Parathyroid adenoma (tissue), 2 donors: ENCODE data around the gene NOP14.

ENCODE experiments used
- H2AFZ ChIP-seq: fragments of 300-600 bp; sonication (generic); one replicate; pipeline ENCODE4 v1.7.0; 2017; ENCODE audit warnings: antibody characterized with exemption, mild to moderate bottlenecking
- H3K27ac ChIP-seq: fragments of 300-600 bp; sonication (generic); one replicate; pipeline ENCODE4 v1.7.0; 2017
- H3K27me3 ChIP-seq: fragments of 300-600 bp; sonication (generic); one replicate; pipeline ENCODE4 v1.7.0; 2017; ENCODE audit warnings: low read length; ENCODE audit not compliant: control insufficient read depth, insufficient read depth
- H3K36me3 ChIP-seq: fragments of 300-600 bp; sonication (generic); one replicate; pipeline ENCODE4 v1.7.0; 2017; ENCODE audit warnings: low read length; ENCODE audit not compliant: control insufficient read depth, insufficient read depth
- H3K4me1 ChIP-seq: fragments of 300-600 bp; sonication (generic); one replicate; pipeline ENCODE4 v1.7.0; 2017; ENCODE audit warnings: control low read depth
- H3K4me2 ChIP-seq: fragments of 300-600 bp; sonication (generic); one replicate; pipeline ENCODE4 v1.7.0; 2017; ENCODE audit warnings: low read length
- H3K4me3 ChIP-seq: fragments of 300-600 bp; sonication (generic); one replicate; pipeline ENCODE4 v1.7.0; 2017; ENCODE audit warnings: low read depth, low read length
- H3K79me2 ChIP-seq: fragments of 300-600 bp; sonication (generic); one replicate; pipeline ENCODE4 v1.7.0; 2017; ENCODE audit warnings: control low read depth
- H3K9ac ChIP-seq: fragments of 300-600 bp; sonication (generic); one replicate; pipeline ENCODE4 v1.7.0; 2017; ENCODE audit warnings: mild to moderate bottlenecking
- H3K9me3 ChIP-seq: fragments of 300-600 bp; sonication (generic); one replicate; pipeline ENCODE4 v1.7.0; 2017; ENCODE audit warnings: low read length; ENCODE audit not compliant: control insufficient read depth
- CTCF ChIP-seq: fragments of 300-600 bp; sonication (generic); IDR thresholded peaks from one replicate; pipeline ENCODE4 v1.7.0; 2017; ENCODE audit warnings: antibody characterized with exemption, mild to moderate bottlenecking
- donor health status: primary hyperparathyroidism.

NOP14 gene

GRCh38 chr4:3009422-3009821, 46.2 kb upstream of the NOP14 start:
- Histone ChIP-seq H3K4me2 (no peak overlapping the region), H3K79me2 (no peaks in the 10 kb centered on the region), H3K27me3 (no peaks in the 10 kb centered on the region), H3K9me3 (no peaks in the 10 kb centered on the region), H3K9ac (no peak overlapping the region), H2AFZ (no peak overlapping the region), H3K4me1 (no peaks in the 10 kb centered on the region), H3K36me3 (no peaks in the 10 kb centered on the region), H3K27ac (no peak overlapping the region), H3K4me3 (no peak overlapping the region)
- no peak for TF ChIP-seq CTCF

GRCh38 chr4:3007724-3008123, 44.5 kb upstream of the NOP14 start:
- Histone ChIP-seq H2AFZ (no peak overlapping the region), H3K4me2 (no peak overlapping the region), H3K4me3 (no peak overlapping the region)

GRCh38 chr4:2996415-2996814, 33.2 kb upstream of the NOP14 start:
- Histone ChIP-seq H3K9me3 (no peaks in the 10 kb centered on the region), H3K79me2 (no peaks in the 10 kb centered on the region), H3K36me3 (no peaks in the 10 kb centered on the region), H2AFZ (no peak overlapping the region), H3K4me1 (no peaks in the 10 kb centered on the region), H3K27me3 (no peaks in the 10 kb centered on the region), H3K4me3 (no peak overlapping the region), H3K9ac (no peak overlapping the region), H3K4me2 (no peak overlapping the region), H3K27ac (no peak overlapping the region)
- TF ChIP-seq CTCF: no peak

More at GRCh38 chr4:3007724-3008123, 44.5 kb upstream of the NOP14 start:
- H3K4me1 ChIP-seq: no peaks in the 10 kb centered on the region
- H3K9me3 ChIP-seq: no peaks in the 10 kb centered on the region
- H3K27ac ChIP-seq: no peak overlapping the region
- H3K36me3 ChIP-seq: no peaks in the 10 kb centered on the region
- no peak overlapping the region for H3K9ac ChIP-seq
- no peak for TF ChIP-seq CTCF
- H3K79me2 ChIP-seq: no peaks in the 10 kb centered on the region
- no peaks in the 10 kb centered on the region for H3K27me3 ChIP-seq

- no peak overlapping the region for H3K27ac ChIP-seq
- H3K4me2 ChIP-seq: no peak overlapping the region
- H3K9ac ChIP-seq: no peak overlapping the region
- no peaks in the 10 kb centered on the region for H3K9me3 ChIP-seq
- H3K4me1 ChIP-seq: no peaks in the 10 kb centered on the region
- H3K4me3 ChIP-seq: no peak overlapping the region
- TF ChIP-seq CTCF: no peak
- H3K27me3 ChIP-seq: no peaks in the 10 kb centered on the region
- no peaks in the 10 kb centered on the region for H3K79me2 ChIP-seq
- no peaks in the 10 kb centered on the region for H3K36me3 ChIP-seq
- no peak overlapping the region for H2AFZ ChIP-seq
Observed at GRCh38 chr4:2995546-2996265, 32.5 kb upstream of the NOP14 start.

- no peak overlapping the region for H3K9ac ChIP-seq
- H2AFZ ChIP-seq: no peak overlapping the region
- H3K79me2 ChIP-seq: no peaks in the 10 kb centered on the region
- no peak for TF ChIP-seq CTCF
- no peaks in the 10 kb centered on the region for H3K9me3 ChIP-seq
- H3K36me3 ChIP-seq: no peaks in the 10 kb centered on the region
- no peak overlapping the region for H3K27ac ChIP-seq
- no peak overlapping the region for H3K4me2 ChIP-seq
- no peaks in the 10 kb centered on the region for H3K4me1 ChIP-seq
- no peaks in the 10 kb centered on the region for H3K27me3 ChIP-seq
- no peak overlapping the region for H3K4me3 ChIP-seq
Observed at GRCh38 chr4:2994917-2995316, 31.7 kb upstream of the NOP14 start.
